Myocyte (in vitro differentiated cells): Measurements from ENCODE around the gene MS4A8. TPM values are rescaled to one million over a fixed set of nuclear protein-coding genes. Genes with fewer than 3 reads are reported as not detected.

Experiments used
- DNase-seq: peaks from one replicate; pipeline ENCODE4 v3.0.0-alpha.2; 2012; ENCODE audit warnings: low read depth
- total RNA-seq: library from RNA; depleted of rRNA; stranded (reverse); fragments of >200 nt; gene quantifications from 2 replicates; pipeline ENCODE4 v1.2.3, GENCODE V29; 2014

The MS4A8 gene
- total RNA-seq, 1 donor from 2014 or later = not detected

DNA sequence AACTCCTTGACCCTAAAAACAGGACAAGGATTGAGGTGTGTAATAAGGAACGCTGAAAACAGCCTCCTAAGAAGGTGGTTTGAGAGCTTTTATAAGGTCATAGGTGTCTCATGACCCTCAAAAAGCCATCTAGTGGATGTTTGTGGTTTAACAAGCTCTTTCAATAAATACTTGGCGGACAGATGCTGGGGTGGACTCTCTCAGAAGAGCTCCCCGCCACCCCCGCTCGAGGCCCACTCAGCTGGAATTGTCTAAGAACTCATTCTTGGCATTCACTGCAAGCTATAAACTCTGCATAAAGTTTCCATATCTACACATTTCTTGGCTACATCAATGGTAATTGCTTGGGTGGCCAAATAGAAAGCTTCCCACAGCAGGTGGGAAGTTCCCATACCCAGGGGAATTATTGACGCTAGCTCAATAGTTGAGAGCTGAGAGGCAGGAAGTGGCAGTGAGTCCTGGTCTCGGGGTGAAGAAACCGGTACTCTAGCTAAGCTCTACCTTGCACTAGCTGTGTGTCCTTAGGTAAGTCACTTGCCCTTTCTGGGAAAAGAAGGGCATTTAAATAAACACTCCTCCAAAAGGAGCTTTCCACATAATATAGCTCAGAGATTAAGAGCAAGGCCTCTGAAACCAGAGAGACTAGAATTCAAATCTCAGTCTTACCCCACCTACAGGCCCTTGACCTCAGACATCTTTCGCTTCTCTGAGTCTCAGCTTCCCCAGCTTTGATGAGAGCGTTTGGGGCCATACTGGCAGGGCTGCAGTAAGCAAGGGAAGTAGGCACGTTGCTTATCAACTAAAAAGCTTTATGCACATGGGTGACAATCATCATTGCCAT is 63.7 kb downstream of the MS4A8 start:
- DNase-seq = peak; percentile 49

DNA sequence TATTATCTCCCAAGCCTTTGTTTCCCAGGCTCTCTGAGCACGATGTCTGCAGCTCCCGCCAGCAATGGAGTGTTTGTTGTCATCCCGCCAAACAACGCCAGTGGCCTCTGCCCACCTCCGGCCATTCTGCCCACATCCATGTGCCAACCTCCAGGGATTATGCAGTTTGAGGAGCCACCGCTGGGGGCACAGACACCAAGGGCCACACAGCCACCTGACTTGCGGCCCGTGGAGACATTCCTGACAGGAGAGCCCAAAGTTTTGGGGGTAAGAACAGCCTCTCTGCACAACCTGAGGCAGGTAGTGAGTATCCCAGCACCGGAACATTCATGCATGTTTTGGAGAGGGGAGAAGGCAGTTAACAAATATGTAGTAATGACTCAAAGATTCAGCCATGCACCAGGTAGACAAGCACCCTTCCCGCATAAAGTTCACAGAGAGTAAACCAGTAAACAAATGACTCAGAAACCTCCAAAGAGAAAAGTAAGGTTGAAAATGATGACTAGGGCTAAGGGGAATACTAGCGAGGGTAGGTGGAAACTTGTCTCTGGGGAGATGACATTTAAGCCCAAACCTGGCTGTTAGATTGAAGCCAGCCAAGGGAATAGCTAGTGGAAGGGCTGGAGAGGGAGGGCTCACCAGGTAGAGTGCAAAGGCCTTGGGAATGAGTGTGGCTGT is 64.4 kb downstream of the MS4A8 start:
- DNase-seq = no peak

DNA sequence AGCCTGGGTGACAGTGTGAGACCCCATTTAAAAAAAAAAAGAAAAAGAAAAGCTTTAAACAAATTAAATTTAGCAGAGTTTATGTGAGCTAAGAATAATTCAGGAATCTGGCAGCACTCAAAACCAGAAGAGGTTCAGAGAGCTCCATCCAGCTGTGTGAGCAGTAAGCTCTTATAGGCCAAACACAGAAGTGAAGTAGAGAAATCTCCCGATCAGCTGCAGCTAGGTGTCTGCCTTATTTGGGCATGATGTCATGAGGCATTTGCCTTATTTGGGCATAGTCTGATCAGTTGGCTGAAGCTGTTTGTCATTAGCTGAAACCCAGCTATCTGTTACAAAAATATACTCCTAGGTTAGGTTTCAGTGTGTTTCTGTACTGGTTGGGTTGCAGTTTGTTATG is 65.5 kb downstream of the MS4A8 start:
- no peak for DNase-seq

DNA sequence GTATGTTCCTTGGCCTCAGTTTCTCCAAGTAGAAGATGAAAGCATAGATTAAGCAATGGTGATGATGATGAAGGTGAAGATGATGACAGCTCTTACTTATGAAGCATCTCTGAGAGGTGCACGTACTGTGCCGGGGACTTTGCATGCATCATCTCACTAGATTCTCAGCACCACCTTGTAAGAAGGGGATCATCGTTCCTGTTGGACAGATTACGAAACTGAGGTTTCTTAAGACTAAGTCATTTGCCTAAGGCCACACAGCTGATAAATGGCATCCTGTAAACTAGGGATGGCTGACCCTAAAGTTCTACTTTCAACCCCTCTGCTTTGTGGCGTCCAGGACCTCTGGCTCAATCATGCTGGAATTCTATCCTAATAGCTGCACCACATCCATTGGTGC is 65.9 kb downstream of the MS4A8 start:
- DNase-seq = no peak

Other genes starting within 250 kb of the MS4A8 start
- not detected in 2 replicates for gene MS4A1, start 243.8 kb upstream of the MS4A8 start, total RNA-seq
- gene MS4A12, start 206.8 kb upstream of the MS4A8 start, total RNA-seq = 0.19 TPM in 1 of 2 replicates, not detected in the other
- not detected in 2 replicates for gene MS4A13, start 184.2 kb upstream of the MS4A8 start, total RNA-seq
- gene MS4A18, start 25.1 kb downstream of the MS4A8 start, total RNA-seq = not detected in 2 replicates
- gene MS4A15, start 57.3 kb downstream of the MS4A8 start, total RNA-seq = not detected in 2 replicates
- gene MS4A10, start 85.7 kb downstream of the MS4A8 start, total RNA-seq = not detected in 2 replicates
- 19.2 and 24.1 TPM in 2 replicates for gene CCDC86, start 142.5 kb downstream of the MS4A8 start, total RNA-seq
- not detected in 2 replicates for gene PTGDR2, start 156.3 kb downstream of the MS4A8 start, total RNA-seq
- gene ZP1, start 167.9 kb downstream of the MS4A8 start, total RNA-seq = not detected in 2 replicates
- 41.9 and 51.4 TPM in 2 replicates for gene PRPF19, start 207.0 kb downstream of the MS4A8 start, total RNA-seq
- 91.8 and 108 TPM in 2 replicates for gene TMEM109, start 214.5 kb downstream of the MS4A8 start, total RNA-seq
- gene TMEM132A, start 224.8 kb downstream of the MS4A8 start, total RNA-seq = 76.1 and 94.4 TPM in 2 replicates